ENCODE results near the gene C10orf90.

Gene C10orf90

DNA sequence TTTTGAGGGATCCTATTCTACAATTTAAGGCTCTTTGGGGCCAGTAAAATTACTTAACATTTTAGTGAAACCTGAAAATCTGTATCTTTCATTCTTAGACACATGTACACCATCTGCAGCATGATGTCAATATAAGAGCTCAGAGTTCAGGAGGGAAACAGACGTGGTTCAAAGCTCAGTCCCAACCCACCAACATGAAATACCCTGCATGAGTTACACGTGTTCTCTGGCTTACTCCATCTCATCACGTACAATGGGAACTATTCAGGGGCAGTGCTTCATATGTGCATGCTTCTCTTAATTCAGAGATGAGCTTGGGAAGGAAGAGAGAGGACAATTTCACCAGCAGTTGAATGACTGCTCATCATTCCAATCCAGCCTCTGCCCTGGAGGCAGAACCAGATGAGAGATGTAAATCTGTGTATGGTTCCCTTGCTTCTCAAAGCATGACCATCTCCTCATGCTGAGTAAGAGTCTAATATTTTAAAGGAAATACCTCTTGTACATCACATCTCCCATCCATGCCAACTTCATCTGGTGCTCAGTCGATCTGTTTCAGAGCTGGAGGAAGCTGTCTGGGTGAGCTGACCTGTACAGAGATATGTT lies 253.2 kb downstream of the C10orf90 start:
- TF ChIP-seq, protein P1, sequence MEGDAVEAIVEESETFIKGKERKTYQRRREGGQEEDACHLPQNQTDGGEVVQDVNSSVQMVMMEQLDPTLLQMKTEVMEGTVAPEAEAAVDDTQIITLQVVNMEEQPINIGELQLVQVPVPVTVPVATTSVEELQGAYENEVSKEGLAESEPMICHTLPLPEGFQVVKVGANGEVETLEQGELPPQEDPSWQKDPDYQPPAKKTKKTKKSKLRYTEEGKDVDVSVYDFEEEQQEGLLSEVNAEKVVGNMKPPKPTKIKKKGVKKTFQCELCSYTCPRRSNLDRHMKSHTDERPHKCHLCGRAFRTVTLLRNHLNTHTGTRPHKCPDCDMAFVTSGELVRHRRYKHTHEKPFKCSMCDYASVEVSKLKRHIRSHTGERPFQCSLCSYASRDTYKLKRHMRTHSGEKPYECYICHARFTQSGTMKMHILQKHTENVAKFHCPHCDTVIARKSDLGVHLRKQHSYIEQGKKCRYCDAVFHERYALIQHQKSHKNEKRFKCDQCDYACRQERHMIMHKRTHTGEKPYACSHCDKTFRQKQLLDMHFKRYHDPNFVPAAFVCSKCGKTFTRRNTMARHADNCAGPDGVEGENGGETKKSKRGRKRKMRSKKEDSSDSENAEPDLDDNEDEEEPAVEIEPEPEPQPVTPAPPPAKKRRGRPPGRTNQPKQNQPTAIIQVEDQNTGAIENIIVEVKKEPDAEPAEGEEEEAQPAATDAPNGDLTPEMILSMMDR (IDR thresholded peaks at IDR 0.05; ENCODE audit: borderline replicate concordance, insufficient read depth, low read depth, low read length) = no peak
- no peak overlapping the region for H3K4me3 ChIP-seq (ENCODE audit: low read depth, low read length)

DNA sequence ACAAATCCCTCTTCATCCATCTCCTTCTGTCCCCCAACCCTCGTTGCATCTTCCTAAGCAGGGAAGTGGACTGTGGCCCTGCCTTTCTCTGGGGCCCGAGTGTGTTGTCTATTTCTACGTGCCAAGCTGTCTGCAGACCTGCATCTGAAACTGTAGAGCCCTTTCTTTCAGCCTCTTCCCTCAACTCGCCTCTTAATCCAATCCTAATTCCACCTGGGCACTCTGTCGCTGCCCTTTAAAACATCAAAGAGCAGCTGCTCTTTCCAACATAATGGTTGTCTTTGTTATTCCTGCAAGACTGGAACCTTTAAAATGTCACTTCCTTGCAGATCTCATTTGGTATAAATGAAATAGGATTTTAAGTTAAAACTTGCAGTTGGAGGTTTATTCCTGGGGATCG lies 260.7 kb downstream of the C10orf90 start:
- TF ChIP-seq, protein P1 (IDR thresholded peaks at IDR 0.05; ENCODE audit: borderline replicate concordance, insufficient read depth, low read depth, low read length) = no peak
- H3K4me3 ChIP-seq (ENCODE audit: low read depth, low read length) = no peak overlapping the region

DNA sequence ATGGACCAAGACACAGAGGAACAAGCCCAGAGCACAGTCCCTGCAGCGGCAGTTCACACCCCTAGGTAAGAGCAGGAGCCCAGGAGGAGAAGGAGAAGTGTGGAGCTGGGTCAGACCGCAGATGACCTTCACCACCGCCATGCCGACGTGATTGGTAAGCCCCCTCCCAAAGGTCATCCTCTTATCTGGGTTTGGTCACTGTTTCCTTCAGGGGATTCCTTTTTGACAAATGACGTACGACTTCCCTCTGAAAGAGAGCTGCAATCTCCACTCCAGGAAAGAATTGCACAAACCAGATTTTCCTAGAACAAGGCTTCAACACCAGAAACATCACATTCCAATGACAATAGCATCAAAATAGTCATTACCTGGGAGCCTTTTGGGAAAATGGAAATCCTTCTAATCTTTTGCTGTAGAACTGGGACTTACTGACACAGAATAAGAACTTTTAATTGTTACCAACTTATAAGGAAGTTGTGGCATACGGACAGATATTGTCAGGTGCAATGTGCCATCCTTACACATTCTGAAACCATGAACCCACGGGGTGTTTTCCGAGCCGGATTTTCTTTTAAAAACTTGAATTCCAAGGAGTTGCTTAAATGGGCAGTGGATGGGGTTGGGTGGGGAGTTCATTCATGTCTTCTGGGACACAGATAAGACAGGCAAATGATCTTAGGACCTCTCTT lies 261.4 kb downstream of the C10orf90 start:
- TF ChIP-seq, protein P1 (IDR thresholded peaks at IDR 0.05; ENCODE audit: borderline replicate concordance, insufficient read depth, low read depth, low read length) = no peak
- H3K4me3 ChIP-seq (ENCODE audit: low read depth, low read length) = no peak overlapping the region

DNA sequence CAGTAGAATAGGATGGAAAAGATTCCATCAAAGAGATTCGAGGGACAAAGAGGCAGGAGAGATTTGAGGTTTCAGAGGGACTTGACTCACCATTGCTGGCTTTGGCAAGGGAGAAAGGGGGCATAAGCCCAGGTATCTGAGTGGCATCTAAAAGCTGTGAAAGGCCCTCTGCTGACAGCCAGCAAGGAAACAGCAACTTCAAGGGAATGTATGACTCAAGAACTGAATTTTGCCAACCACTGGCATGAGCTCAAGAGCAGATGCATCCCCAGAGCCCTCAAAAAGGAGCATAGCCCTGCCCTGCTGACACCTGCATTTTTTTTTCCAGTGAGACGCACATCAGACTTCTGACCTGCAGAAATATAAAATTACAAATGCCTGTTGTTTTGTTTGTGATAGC lies 262.7 kb downstream of the C10orf90 start:
- TF ChIP-seq, protein P1 (IDR thresholded peaks at IDR 0.05; ENCODE audit: borderline replicate concordance, insufficient read depth, low read depth, low read length) = no peak
- no peak overlapping the region for H3K4me3 ChIP-seq (ENCODE audit: low read depth, low read length)

DNA sequence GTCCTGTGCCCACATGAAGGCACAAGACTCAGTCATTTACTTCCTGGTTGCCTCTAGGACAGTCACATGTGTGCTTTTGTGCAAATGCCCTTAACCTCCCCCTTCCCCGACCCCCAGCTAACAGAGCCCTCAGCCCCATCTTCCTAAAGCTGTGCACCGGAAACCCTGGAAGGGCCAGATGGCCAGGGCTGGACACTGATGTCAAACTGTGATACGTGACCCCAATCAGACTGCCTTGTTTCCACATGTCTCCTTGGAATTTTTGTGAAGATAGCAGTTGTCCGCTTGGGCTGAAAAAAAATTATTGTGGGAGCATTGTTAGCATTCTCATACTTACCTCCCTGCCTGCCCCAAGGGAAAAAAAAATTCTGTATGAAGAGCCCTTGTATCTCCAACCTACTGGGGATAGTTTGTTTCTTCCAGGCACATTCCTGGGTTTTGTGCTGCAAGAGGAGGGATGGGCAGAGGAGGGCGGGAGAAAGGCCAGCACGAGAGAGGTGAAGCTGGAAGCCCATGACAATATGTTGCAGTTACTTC lies 265.2 kb downstream of the C10orf90 start:
- no peak overlapping the region for H3K4me3 ChIP-seq (ENCODE audit: low read depth, low read length)
- TF ChIP-seq, protein P1 (IDR thresholded peaks at IDR 0.05; ENCODE audit: borderline replicate concordance, insufficient read depth, low read depth, low read length) = no peak

DNA sequence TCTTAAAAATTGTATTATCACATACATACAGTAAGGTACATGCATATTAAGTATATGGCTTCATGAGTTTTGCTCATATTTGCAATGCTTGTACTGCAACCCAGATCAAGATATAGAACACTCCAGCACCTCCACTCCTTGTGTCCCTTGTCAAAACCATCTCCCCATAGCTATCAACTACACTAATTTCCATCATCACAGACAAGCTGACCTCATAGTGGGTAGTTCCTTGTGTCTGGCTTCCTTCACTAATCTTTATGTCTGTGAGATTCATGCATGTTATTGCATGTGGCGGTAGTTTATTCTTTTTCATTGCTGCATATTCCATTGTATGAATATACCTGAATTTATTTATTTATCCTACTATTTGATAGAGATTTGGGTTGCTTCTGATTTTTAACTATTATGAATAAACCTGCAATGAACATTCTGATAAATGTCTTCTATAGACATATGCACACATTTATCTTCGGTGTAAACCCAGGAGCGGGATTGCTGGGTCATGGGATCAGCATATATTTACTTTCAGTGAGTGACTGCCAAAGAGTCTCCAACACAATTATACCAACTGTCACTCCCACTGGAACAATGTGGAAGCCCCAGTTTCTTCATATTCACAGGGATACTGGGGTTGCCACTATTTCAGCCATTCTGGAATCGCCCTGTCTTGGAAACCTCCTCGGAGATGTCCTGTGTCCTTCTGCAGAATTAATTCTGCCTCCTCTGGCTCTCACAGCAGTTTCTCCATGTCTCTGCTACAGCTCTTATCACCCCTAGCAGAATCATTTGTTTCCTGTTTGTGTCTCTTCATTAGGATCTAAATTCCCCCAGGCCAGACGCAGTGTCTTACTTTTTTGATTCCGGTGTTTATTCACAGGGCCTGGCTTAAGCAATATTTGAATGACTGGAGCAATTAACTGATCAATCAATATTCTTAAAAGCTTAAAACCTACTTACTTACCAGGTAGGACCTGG lies 267.5 kb downstream of the C10orf90 start:
- no peak overlapping the region for H3K4me3 ChIP-seq (ENCODE audit: low read depth, low read length)
- TF ChIP-seq, protein P1 (IDR thresholded peaks at IDR 0.05; ENCODE audit: borderline replicate concordance, insufficient read depth, low read depth, low read length) = no peak

Measured in GM12875 (cell line).